ENCODE results near the gene ZNF514. TPM values are rescaled to one million over a fixed set of nuclear protein-coding genes. Genes with fewer than 3 reads are reported as not detected.

ZNF514 gene
- total and polyA plus RNA-seq, 12 donors, result 4.6 to 26.1 (median 14.2) TPM

GRCh38 chr2:95185973-95186372, 26.3 kb upstream of the ZNF514 start:
- no peak overlapping the region for H3K4me3 ChIP-seq
- intact Hi-C loops (cut with DNase I), result no loop called here
- 47 to 63% (median 55%) methylated on average over 2 of the region's 2 CpGs for WGBS, 4 donors
- no peak for TF ChIP-seq CTCF (IDR thresholded peaks at IDR 0.05)
- TF ChIP-seq POLR2A (IDR thresholded peaks at IDR 0.05), result no peak
- H3K36me3 ChIP-seq (replicated peaks in 1 of 2), result peaks cover 0 to 10% of the 10 kb centered on the region in 2 donors
- no peak for DNase-seq
- H3K4me1 ChIP-seq (replicated peaks in 1 of 2), result no peaks in the 10 kb centered on the region
- H3K27ac ChIP-seq, result no peak overlapping the region
- no peaks in the 10 kb centered on the region for H3K27me3 ChIP-seq
- peaks cover 0 to 9% (median 0%) of the 10 kb centered on the region in 3 donors for H3K9me3 ChIP-seq (replicated peaks in 1 of 3)

DNA sequence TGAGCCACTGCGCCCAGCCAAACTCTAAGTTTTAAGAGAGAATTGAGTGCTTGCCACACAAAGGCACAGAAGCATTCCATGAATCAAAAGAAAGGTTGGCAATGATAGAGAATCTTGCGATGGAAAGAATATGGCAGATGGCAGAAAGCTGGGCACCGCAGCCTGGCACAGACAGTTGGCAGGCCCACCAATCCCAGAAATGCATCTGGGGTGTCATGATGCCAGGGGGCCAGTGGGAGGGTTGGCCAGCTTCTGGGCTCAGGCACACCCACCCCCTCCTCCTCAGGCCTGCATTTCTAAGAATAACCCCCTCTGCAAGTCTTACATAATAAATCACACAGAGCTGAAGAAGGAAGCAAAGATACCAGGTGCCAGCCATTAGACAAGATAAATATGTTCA, 25.5 kb upstream of the ZNF514 start:
- no peaks in the 10 kb centered on the region for H3K27me3 ChIP-seq
- H3K4me1 ChIP-seq (replicated peaks in 1 of 2), result no peaks in the 10 kb centered on the region
- intact Hi-C loops (cut with DNase I), result no loop called here
- TF ChIP-seq CTCF (IDR thresholded peaks at IDR 0.05), result no peak
- no peak for TF ChIP-seq POLR2A (IDR thresholded peaks at IDR 0.05)
- no peak overlapping the region for H3K4me3 ChIP-seq
- no peak for DNase-seq
- 93 to 100% (median 97%) methylated on average over 3 of the region's 3 CpGs for WGBS, 4 donors
- H3K9me3 ChIP-seq (replicated peaks in 1 of 3), result peaks cover 0 to 11% (median 0%) of the 10 kb centered on the region in 3 donors
- peaks cover 0 to 16% of the 10 kb centered on the region in 2 donors for H3K36me3 ChIP-seq (replicated peaks in 1 of 2)
- no peak overlapping the region for H3K27ac ChIP-seq

GRCh38 chr2:95181774-95182173, 22.1 kb upstream of the ZNF514 start:
- intact Hi-C loops (cut with DNase I), result no loop called here

GRCh38 chr2:95179451-95179850, 19.8 kb upstream of the ZNF514 start:
- no peak overlapping the region for H3K27ac ChIP-seq
- 48 to 58% (median 53%) methylated on average over 7 of the region's 7 CpGs for WGBS, 4 donors
- H3K36me3 ChIP-seq (replicated peaks in 1 of 2), result peaks cover 0 to 21% of the 10 kb centered on the region in 2 donors
- peak; percentile 21 to 67 (median 40) for DNase-seq
- intact Hi-C loops (cut with DNase I), result no loop called here
- H3K27me3 ChIP-seq, result no peaks in the 10 kb centered on the region
- H3K4me1 ChIP-seq (replicated peaks in 1 of 2), result no peaks in the 10 kb centered on the region
- TF ChIP-seq CTCF (IDR thresholded peaks at IDR 0.05), result no peak
- TF ChIP-seq POLR2A (IDR thresholded peaks at IDR 0.05), result no peak
- H3K4me3 ChIP-seq, result no peak overlapping the region
- H3K9me3 ChIP-seq (replicated peaks in 1 of 3), result peaks cover 0 to 11% (median 0%) of the 10 kb centered on the region in 3 donors

More at GRCh38 chr2:95181774-95182173, 22.1 kb upstream of the ZNF514 start:
- Histone ChIP-seq H3K4me3 (no peak overlapping the region), H3K4me1 (replicated peaks in 1 of 2) (no peaks in the 10 kb centered on the region), H3K27ac (no peak overlapping the region), H3K36me3 (replicated peaks in 1 of 2) (peaks cover 0 to 21% of the 10 kb centered on the region in 2 donors), H3K27me3 (no peaks in the 10 kb centered on the region), H3K9me3 (replicated peaks in 1 of 3) (peaks cover 0 to 11% (median 0%) of the 10 kb centered on the region in 3 donors)
- DNase-seq, result no peak
- WGBS, 4 donors, result 97 to 98% (median 98%) methylated on average over 18 of the region's 18 CpGs
- TF ChIP-seq CTCF (IDR thresholded peaks at IDR 0.05) (no peak), POLR2A (IDR thresholded peaks at IDR 0.05) (no peak)
